B cell (primary cell): ENCODE measurements around the gene THBD. TPM values are rescaled to one million over a fixed set of nuclear protein-coding genes. Genes with fewer than 3 reads are reported as not detected.

ENCODE experiments used
- ATAC-seq: fragments of 200-7000 bp; cut with Tn5 transposase; one replicate; pipeline ENCODE4 v1.10.0; 2021; ENCODE audit warnings: low read depth, mild to moderate bottlenecking, moderate number of reproducible peaks, moderate library complexity
- CTCF ChIA-PET: fragments of 350-600 bp; sonication (Branson Sonifier 250); formaldehyde crosslinking; loops from one replicate; lab custom pipeline; 2021; ENCODE audit warnings: antibody characterized with exemption, inconsistent platforms; lab: Charles Lee
- POLR2A ChIA-PET: fragments of 350-600 bp; sonication (Branson Sonifier 250); formaldehyde crosslinking; loops from one replicate; lab custom pipeline; 2021; ENCODE audit warnings: antibody characterized with exemption; lab: Charles Lee
- DNase-seq: peaks from one replicate; pipeline ENCODE4 v3.0.0; 2013
- H2AFZ ChIP-seq: 2 replicates; pipeline ENCODE4 v1.6.1; 2012; ENCODE audit warnings: mild to moderate bottlenecking, low read depth, low read length; ENCODE audit not compliant: insufficient read depth, poor library complexity, severe bottlenecking
- H3K27ac ChIP-seq, 2 donors: 1 replicate in 1 of 2; 2 replicates in 1 of 2; pipeline ENCODE4 v1.5.1; 2012 to 2013; ENCODE audit warnings: low read length in 2 of 2, mild to moderate bottlenecking in 2 of 2, moderate library complexity in 1 of 2
- H3K27me3 ChIP-seq, 4 experiments: fragments of 200-600 bp in 1 of 4; sonication (generic) in 1 of 4; replicated peaks in 1 of 4; 1 replicate in 2 of 4; 2 replicates in 2 of 4; pipeline versions ENCODE4 v1.6.1 to v1.7.0; 2013 to 2016; ENCODE audit warnings: low read length in 3 of 4, mild to moderate bottlenecking in 2 of 4, mixed read lengths in 1 of 4, moderate library complexity in 1 of 4; ENCODE audit not compliant: insufficient read depth in 4 of 4, control insufficient read depth in 3 of 4; ENCODE audit errors: control extremely low read depth in 1 of 4
- H3K36me3 ChIP-seq, 2 experiments: replicated peaks in 1 of 2; 1 replicate in 1 of 2; 2 replicates in 1 of 2; pipeline versions ENCODE4 v1.6.1 to v1.7.1; 2013; ENCODE audit warnings: low read length in 1 of 2; ENCODE audit not compliant: insufficient read depth in 2 of 2, control insufficient read depth in 1 of 2; ENCODE audit errors: control extremely low read depth in 1 of 2, extremely low read depth in 1 of 2
- H3K4me1 ChIP-seq, 2 donors: fragments of 200-600 bp in 1 of 2; sonication (generic) in 1 of 2; 1 replicate in 1 of 2; 2 replicates in 1 of 2; pipeline versions ENCODE4 v1.5.1 to v1.6.1; 2013 to 2017; ENCODE audit warnings: low read length in 2 of 2; ENCODE audit not compliant: control insufficient read depth in 2 of 2, insufficient read depth in 2 of 2
- H3K4me2 ChIP-seq: replicated peaks from 2 replicates; pipeline ENCODE3; 2012; ENCODE audit warnings: mild to moderate bottlenecking, low read depth, low read length; ENCODE audit not compliant: poor library complexity, severe bottlenecking
- H3K4me3 ChIP-seq, 5 experiments: fragments of 200-600 bp in 1 of 5; sonication (generic) in 1 of 5; 1 replicate in 3 of 5; 2 replicates in 2 of 5; pipeline versions ENCODE4 v1.5.1 to v1.7.0; 2011 to 2016; ENCODE audit warnings: low read length in 4 of 5, mild to moderate bottlenecking in 4 of 5, low read depth in 2 of 5, control low read depth in 1 of 5, moderate library complexity in 1 of 5; ENCODE audit not compliant: insufficient read depth in 1 of 5; ENCODE audit errors: control extremely low read depth in 1 of 5, extremely low read depth in 1 of 5
- H3K79me2 ChIP-seq: fragments of 200-600 bp; sonication (generic); one replicate; pipeline ENCODE4 v1.6.0; 2016; ENCODE audit warnings: low read length; ENCODE audit not compliant: control insufficient read depth, insufficient read depth
- H3K9ac ChIP-seq: fragments of 200-600 bp; sonication (generic); 2 replicates; pipeline ENCODE4 v1.6.1; 2017; ENCODE audit warnings: mild to moderate bottlenecking, low read length, moderate library complexity
- H3K9me3 ChIP-seq, 3 donors: one replicate each; pipeline versions ENCODE4 v1.6.1 to v1.7.1; 2013; ENCODE audit warnings: low read length in 2 of 3; ENCODE audit not compliant: control insufficient read depth in 2 of 3, insufficient read depth in 1 of 3; ENCODE audit errors: control extremely low read depth in 1 of 3
- H4K20me1 ChIP-seq: 2 replicates; pipeline ENCODE4 v1.6.0; 2012; ENCODE audit warnings: mild to moderate bottlenecking, low read length; ENCODE audit not compliant: insufficient read depth, control insufficient read depth, poor library complexity, severe bottlenecking
- H3K27ac Mint-ChIP-seq: one replicate; pipeline ENCODE4 v1.8.0; 2021; ENCODE audit warnings: mixed read lengths
- H3K27me3 Mint-ChIP-seq: one replicate; pipeline ENCODE4 v1.8.0; 2021; ENCODE audit warnings: mixed read lengths
- H3K4me1 Mint-ChIP-seq: one replicate; pipeline ENCODE4 v1.8.0; 2021; ENCODE audit warnings: mixed read lengths
- H3K4me3 Mint-ChIP-seq: one replicate; pipeline ENCODE4 v1.8.0; 2021; ENCODE audit warnings: mixed read lengths
- H3K9me3 Mint-ChIP-seq: one replicate; pipeline ENCODE4 v1.8.0; 2022; ENCODE audit warnings: mixed read lengths; ENCODE audit not compliant: insufficient read depth
- EZH2 ChIP-seq: IDR thresholded peaks from 2 replicates; pipeline ENCODE4 v1.6.1; 2012; ENCODE audit warnings: borderline replicate concordance, low read depth, mild to moderate bottlenecking, moderate library complexity, low read length; ENCODE audit not compliant: insufficient read depth, poor library complexity, severe bottlenecking
- WGBS: methylation state at CpG from one replicate; pipeline ENCODE4 v1.1.5; 2013; ENCODE audit warnings: missing lambda C conversion rate; ENCODE audit not compliant: insufficient coverage; 5-methylcytosine and 5-hydroxymethylcytosine counted together
- intact Hi-C: fragments of 100-400 bp; cut with micrococcal nuclease; formaldehyde crosslinking; loops from one replicate; pipeline ENCODE4 v1.10.0; 2022
- polyA plus RNA-seq: library from polyadenylated mRNA; depleted of rRNA; stranded (reverse); fragments of >200 nt; gene quantifications from 2 replicates; pipeline ENCODE4 v1.2.3, GENCODE V29; 2012
- total RNA-seq, 2 donors: library from RNA; stranded (reverse); fragments of 120-200 nt in 1 of 2; gene quantifications; 1 replicate in 1 of 2; 2 replicates in 1 of 2; pipeline versions ENCODE4 v1.2.3 to v1.2.4, GENCODE V29; 2013 to 2022
- TF ChIP-seq, protein P1 (sequence below): fragments of 200-600 bp; IDR thresholded peaks from one replicate; pipeline ENCODE4 v1.8.0; 2022; ENCODE audit warnings: antibody characterized with exemption, mild to moderate bottlenecking

THBD gene
- total and polyA plus RNA-seq, 2 donors (not counting 1 experiment from before 2014, with no cell fraction given), result 0.78 TPM; not detected in 1

GRCh38 chr20:23033918-23034317 is 15.6 kb downstream of the THBD start:
- intact Hi-C loops, result no loop called here
- Histone ChIP-seq H3K4me3 (no peak overlapping the region), H2AFZ (no peak overlapping the region), H3K4me1 (no peaks in the 10 kb centered on the region), H3K27me3 (peaks cover 0 to 12% (median 0%) of the 10 kb centered on the region in 4 experiments), H3K9me3 (peaks cover 0 to 5% (median 0%) of the 10 kb centered on the region in 3 donors), H3K9ac (no peak overlapping the region), H4K20me1 (no peaks in the 10 kb centered on the region), H3K36me3 (no peaks in the 10 kb centered on the region), H3K4me2 (no peak overlapping the region), H3K79me2 (no peaks in the 10 kb centered on the region), H3K27ac (no peak overlapping the region)
- no peak for DNase-seq
- Mint-ChIP-seq H3K9me3 (no peaks in the 10 kb centered on the region), H3K4me1 (no peaks in the 10 kb centered on the region), H3K4me3 (no peak overlapping the region), H3K27me3 (peaks cover 29% of the 10 kb centered on the region), H3K27ac (no peak overlapping the region)
- 93% methylated on average over 3 of the region's 4 CpGs for WGBS
- ChIA-PET POLR2A (no interaction called here), CTCF (no interaction called here)
- no peak for TF ChIP-seq EZH2
- TF ChIP-seq, protein P1, sequence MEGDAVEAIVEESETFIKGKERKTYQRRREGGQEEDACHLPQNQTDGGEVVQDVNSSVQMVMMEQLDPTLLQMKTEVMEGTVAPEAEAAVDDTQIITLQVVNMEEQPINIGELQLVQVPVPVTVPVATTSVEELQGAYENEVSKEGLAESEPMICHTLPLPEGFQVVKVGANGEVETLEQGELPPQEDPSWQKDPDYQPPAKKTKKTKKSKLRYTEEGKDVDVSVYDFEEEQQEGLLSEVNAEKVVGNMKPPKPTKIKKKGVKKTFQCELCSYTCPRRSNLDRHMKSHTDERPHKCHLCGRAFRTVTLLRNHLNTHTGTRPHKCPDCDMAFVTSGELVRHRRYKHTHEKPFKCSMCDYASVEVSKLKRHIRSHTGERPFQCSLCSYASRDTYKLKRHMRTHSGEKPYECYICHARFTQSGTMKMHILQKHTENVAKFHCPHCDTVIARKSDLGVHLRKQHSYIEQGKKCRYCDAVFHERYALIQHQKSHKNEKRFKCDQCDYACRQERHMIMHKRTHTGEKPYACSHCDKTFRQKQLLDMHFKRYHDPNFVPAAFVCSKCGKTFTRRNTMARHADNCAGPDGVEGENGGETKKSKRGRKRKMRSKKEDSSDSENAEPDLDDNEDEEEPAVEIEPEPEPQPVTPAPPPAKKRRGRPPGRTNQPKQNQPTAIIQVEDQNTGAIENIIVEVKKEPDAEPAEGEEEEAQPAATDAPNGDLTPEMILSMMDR, result no peak
- no peak for ATAC-seq

GRCh38 chr20:23032750-23033078 is 16.8 kb downstream of the THBD start:
- ChIA-PET POLR2A (no interaction called here), CTCF (no interaction called here)
- H3K27me3 Mint-ChIP-seq, result peaks cover 24% of the 10 kb centered on the region
- Histone ChIP-seq H3K79me2 (no peaks in the 10 kb centered on the region), H3K9ac (no peak overlapping the region), H3K27me3 (peaks cover 0 to 3% (median 0%) of the 10 kb centered on the region in 4 experiments), H3K27ac (no peak overlapping the region), H3K9me3 (peaks cover 0 to 5% (median 0%) of the 10 kb centered on the region in 3 donors), H3K36me3 (no peaks in the 10 kb centered on the region), H2AFZ (no peak overlapping the region), H3K4me3 (no peak overlapping the region), H3K4me1 (no peaks in the 10 kb centered on the region), H4K20me1 (no peaks in the 10 kb centered on the region), H3K4me2 (no peak overlapping the region)
- DNase-seq, result no peak
- no peaks in the 10 kb centered on the region for H3K4me1 Mint-ChIP-seq
- H3K9me3 Mint-ChIP-seq, result no peaks in the 10 kb centered on the region
- TF ChIP-seq, protein P1, result no peak
- TF ChIP-seq EZH2, result no peak
- intact Hi-C loops, result no loop called here
- ATAC-seq, result no peak
- H3K4me3 Mint-ChIP-seq, result no peak overlapping the region
- H3K27ac Mint-ChIP-seq, result no peak overlapping the region
- WGBS, result 5% methylated on average over 5 of the region's 5 CpGs
